ENCODE data around the gene AUTS2.
"Not testable (repeated sequence)": the region's sequence is repeated elsewhere in the genome, so short reads cannot be mapped to it uniquely, and the experiment has no call there.

Gene AUTS2

DNA sequence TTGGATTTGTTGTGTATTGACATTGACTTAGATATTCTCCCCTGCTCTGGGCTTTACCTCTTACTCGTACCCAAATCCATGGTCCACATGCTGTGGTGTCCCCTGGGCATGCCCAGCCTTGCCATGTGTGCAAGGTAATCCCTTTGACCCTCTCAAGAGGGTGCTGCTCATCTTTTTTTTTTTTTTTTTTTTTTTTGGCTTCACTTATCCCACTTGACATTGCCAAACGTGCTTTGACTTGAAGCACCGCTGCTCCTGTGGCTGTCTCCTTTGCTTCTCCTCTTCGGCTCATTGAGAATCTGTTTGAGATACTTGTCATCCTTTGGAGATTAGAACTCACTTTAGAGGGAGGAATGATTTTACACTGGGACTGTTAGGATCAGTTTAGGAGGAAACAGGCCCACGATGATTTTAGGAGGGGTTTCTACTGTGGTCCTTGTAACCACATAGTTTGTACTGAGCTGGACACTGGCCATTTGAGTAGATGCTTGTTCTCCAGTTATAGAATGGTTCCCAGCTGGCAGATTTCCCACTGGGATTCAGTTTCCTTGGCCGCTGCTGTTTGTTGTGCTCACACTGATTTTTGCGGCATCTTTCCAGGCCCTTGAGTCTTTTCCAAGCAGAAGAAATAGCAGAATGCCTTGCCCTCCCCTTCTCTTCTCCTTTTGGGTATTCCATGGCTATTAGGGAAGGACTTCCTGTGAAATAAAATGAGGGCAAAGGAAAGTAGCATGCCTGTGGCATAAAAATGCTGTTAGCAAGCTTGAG, 184.8 kb downstream of the AUTS2 start:
- no peak for DNase-seq (ENCODE audit: low read depth in 1 of 2, low spot score in 1 of 2)

DNA sequence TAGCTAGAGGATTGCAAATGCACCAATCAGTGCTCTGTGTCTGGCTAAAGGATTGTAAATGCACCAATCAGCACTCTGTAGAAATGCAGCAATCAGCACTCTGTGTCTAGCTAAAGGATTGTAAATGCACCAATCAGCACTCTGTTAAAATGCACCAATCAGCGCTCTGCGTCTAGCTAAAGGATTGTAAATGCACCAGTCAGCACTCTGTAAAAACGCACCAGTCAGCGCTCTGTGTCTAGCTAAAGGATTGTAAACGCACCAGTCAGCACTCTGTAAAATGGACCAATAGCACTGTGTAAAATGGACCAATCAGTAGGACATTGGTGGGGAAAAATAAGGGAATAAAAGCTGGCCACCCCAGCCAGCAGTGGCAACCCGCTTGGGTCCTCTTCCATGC, 187.9 kb downstream of the AUTS2 start:
- DNase-seq (ENCODE audit: low read depth in 1 of 2, low spot score in 1 of 2) = not testable (repeated sequence)

DNA sequence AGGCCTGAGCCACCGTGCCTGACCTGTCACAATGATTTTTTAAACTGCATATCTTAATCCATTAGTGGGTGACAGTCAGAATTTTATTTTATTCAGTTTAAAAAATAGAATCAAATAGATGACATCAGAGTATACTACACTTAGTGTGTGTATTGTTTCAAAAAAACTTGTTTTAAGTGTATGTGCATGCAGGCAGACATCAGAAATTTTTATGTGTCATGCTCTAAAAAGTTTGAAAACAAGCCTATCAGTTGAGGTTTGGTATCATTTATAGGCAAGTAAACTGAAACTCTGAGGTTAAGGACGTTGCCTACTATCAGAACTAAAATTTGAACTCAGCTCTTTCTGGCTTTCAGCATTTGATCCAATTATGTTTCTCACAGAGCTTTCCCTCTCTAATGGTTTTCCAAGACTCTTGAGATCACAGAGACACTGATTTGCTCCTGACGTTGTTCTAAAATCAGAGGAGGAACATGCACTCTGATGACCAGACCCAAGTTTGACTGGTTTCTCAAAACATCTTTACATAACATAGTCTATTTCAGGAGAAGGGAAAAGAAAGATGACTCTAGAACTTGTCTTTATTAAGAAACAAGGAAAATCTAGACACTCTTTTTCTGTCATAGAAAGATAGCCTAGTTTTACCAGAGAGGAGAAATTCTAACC, 188.6 kb downstream of the AUTS2 start:
- no peak for DNase-seq (ENCODE audit: low read depth in 1 of 2, low spot score in 1 of 2)

DNA sequence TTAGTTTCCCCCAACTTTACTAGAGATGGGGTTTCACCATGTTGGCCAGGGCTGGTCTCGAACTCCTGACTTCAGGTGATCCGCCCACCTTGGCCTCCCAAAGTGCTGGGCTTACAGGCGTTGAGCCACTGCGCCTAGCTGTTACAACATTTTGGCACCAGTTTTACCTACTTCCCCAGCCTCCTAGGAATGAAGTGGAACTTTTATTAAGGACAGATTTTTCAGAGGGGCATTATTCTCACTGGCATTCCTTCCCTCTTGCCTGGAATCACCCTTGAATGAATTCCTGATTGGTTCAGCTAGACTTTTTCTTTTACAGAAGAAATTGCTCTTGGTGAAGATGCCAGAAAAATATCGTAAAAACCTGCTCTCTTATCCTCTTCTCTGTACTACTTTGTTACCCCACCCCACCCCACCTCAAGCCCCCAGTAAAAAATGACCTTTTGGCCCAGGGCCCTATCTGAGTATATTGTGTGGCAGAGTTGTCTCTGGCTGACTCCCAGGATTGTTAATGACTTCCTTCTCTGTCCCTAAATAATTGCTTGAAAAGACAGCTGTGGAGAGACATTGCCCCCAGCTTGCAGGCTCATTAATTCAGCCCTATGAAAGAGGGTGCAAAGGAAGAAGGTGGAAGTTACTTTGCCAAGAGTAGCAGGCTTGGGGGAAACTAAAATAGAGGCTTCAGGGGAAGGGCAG, 189.6 kb downstream of the AUTS2 start:
- no peak for DNase-seq (ENCODE audit: low read depth in 1 of 2, low spot score in 1 of 2)

DNA sequence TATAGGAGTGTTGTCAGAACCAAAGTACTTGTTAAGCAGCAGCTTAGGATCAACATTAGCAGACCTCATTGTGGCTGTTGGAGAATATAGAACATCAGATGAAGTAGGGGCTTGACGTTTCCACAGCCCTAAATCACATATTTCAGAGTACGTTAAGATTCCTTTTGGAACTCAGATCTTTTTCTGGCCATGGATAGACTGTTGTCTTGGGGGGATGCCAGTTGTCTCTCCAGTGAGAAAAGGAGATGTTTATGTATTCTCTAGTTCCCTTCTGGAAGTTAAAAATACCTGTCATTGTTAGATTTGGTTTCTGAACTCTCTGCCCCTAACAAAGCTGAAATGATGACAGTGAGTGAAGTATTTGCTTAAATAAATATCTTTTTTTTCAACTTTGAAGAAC, 191.3 kb downstream of the AUTS2 start:
- no peak for DNase-seq (ENCODE audit: low read depth in 1 of 2, low spot score in 1 of 2)

DNA sequence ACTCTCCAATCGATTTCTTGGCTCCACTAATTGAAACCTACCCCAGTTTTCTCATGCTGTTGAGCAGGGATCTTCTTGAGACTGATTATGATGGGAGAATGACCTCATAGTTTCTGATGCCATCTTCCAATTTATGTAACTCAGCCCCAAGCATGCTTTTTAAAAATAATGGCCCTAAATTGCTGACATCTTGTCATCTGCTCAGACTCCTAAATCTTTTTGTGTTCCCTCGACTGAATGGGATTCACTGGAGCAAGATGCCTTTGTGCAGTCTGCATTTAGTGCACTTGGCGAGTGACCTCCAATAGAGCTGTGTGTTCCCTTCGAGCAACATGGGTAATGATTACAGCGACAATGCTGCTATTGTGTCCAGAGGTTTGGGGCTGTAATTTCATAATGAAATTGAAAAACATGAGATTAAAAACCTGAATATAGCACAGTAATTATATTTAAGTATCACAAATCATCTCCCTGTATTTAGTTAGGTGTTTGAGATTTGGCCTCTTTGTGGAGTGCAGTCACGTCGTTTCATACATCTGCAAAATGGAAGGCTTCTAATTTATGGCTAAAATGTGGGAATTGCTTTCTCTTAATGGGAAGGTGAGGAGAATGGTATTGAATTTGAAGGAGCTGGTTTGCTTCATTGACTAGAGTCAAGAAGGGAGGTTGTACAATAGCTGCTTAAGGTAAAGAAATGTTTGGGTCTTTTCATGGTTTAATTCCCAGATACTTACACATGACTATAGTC, 192.9 kb downstream of the AUTS2 start:
- no peak for DNase-seq (ENCODE audit: low read depth in 1 of 2, low spot score in 1 of 2)

DNA sequence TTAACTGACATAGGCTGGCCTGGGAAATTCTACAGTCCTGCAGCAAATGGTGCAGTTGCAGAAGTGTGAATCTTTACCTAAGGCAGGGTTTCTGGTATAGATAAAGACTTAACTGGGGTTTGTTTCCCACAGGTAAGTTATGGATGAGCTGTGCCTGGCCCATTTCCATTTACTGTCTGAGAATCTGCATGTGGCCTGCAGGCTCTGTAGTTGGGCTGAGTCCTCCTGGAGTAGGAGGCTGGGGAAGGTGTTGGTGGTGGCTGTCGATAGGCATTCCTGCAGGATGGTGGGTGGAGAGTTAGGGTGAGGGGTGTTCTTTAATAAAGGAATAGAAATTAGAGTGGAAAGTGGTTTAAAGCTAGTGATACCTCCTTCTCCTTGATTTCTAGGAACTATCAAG, 193.5 kb downstream of the AUTS2 start:
- no peak for DNase-seq (ENCODE audit: low read depth in 1 of 2, low spot score in 1 of 2)

DNA sequence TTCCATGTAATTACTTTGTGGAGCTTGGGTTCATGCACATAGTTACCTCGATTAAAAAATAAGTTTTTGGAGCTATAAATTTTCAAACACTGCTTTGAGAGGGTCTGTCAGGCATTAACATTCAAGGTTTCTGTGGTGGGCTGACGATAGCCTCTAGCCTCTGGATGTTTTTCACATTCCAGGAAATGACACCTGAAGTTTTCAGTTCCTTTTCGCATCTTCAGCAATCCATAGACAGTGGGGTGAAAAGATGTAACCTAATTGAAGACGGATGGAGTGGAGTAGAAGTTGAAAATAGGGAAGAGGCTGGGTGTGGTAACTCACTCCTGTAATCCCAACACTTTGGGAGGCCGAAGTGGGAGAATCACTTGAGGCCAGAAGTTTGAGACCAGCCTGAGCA, 197.7 kb downstream of the AUTS2 start:
- no peak for DNase-seq (ENCODE audit: low read depth in 1 of 2, low spot score in 1 of 2)

DNA sequence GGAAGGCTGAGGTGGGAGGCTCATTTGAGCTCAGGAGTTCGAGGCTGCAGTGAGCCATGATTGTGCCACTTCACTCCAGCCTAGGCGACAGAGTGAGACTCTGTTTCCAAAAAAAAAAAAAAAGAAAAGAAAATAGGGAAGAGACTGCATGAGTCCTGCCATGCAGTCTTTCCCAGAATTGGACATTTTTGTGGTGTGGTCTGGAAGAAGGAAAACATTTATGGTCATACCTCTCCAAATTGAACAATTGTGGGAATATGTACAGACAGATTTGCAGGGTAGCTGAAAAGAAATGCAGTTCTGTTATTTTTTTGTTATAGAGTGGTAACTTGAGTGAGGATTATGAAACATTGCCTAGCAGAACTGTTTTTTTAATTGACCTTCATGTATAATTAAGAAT, 198.1 kb downstream of the AUTS2 start:
- no peak for DNase-seq (ENCODE audit: low read depth in 1 of 2, low spot score in 1 of 2)

DNA sequence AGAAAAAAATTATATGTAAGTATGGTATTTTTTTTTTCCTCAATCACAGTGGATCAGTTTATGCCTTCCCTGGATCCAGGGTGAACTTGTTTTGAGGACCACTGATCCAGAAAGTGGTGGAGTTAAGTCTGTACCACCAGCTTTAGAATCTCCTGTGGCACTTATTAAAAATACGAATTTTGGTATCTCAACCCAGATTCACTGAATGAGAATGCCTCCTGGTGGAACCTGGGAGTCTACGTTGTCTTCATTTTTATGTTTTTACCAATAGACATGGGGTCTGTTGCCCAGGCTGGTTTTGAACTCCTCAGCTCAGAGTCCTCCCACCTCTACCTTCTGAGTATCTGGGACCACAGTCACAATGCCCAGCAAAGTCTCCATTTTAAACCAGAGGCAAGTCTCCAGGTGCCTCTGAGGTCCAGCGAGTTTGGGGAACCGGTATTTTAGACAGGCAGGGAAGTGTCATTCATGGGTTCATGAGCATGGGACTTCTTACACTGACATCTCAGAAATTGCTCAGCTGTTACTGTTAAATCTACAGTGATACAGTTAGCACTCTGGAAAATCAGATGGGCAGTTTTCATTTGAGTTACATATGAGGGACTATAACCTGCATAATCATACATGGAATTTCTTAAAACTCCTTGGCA, 200.9 kb downstream of the AUTS2 start:
- no peak for DNase-seq (ENCODE audit: low read depth in 1 of 2, low spot score in 1 of 2)

DNA sequence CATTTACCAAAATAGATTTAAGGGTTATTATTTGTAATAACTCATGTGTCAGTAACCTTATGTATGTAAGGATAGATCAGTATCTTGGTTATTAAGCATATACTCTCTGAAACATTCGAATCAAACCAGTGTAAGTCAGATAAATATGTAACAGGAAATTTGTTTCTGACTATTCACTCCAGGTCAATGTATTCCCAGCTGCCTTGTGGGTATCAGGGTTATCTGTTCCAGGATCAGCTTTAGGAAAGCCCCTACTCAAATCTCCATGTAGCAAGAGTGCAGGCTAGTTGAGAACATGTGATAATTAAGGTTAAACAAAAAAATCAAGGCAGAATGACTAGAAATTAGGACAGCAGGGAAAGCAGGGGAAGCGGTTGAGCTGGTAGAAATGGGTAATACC, 201.7 kb downstream of the AUTS2 start:
- DNase-seq (ENCODE audit: low read depth in 1 of 2, low spot score in 1 of 2) = no peak

DNA sequence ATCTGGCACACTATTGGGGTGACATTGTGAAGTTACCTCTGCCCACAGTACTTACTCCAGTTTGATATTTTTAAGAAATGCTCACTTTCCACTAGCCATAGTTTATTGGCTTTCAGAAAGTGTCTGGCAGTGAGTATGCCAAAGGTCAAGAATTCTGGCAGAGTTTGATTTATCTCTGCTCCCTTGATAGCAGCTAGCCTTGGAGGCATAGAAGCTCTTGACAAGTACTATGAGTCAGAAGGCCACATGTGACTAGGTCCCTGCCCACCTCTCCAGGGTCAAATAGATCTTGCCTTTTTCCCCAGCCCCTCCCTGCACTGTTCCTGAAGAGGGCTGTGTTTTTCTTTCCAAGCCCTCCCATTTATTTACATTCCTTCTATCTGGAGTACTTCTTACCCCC, 202.2 kb downstream of the AUTS2 start:
- no peak for DNase-seq (ENCODE audit: low read depth in 1 of 2, low spot score in 1 of 2)

DNA sequence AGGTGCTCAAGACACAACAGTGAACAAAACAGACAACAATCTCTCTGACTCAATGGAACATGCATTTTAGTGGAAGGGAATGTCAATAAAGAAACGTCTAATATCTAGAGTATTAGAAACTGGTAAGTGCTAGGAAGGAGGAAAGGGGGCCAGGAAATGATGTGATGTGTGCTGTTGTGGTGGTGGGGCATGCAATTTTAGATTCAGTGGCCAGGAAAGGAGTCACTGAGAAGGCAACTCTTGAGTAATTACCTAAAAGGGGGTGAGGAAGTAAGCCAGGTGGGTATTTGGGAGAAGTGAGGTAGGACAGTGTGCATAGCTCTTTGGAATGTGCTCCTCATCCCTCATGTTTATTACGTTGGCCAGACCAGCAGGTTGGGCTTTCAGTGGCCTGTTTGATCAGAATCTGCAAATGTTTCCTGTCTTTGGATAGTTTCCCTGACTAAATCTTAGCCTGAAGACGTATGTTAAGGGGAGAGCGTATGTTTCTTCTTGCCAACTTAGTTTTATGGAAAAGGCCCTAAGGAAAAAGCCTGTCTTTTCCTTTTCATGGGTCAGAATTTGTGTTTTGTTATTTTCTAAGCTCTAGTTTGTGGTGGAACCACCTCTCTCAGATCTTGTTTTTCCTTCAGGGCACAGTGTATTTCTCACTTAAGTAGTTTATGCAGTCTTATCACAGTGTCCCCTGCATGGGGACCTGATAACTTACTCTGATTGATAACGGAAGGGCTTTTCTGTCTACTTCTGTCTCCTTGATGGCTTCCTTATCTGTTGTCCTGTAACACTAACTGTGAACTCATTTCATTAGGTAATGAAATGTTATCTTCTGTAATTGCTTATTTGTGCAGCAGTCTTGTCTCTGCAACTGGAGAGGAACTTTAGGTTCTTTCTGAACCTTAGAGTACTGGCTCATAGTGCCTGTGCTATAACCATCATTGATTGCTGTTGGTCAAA, 203.7 kb downstream of the AUTS2 start:
- no peak for DNase-seq (ENCODE audit: low read depth in 1 of 2, low spot score in 1 of 2)

DNA sequence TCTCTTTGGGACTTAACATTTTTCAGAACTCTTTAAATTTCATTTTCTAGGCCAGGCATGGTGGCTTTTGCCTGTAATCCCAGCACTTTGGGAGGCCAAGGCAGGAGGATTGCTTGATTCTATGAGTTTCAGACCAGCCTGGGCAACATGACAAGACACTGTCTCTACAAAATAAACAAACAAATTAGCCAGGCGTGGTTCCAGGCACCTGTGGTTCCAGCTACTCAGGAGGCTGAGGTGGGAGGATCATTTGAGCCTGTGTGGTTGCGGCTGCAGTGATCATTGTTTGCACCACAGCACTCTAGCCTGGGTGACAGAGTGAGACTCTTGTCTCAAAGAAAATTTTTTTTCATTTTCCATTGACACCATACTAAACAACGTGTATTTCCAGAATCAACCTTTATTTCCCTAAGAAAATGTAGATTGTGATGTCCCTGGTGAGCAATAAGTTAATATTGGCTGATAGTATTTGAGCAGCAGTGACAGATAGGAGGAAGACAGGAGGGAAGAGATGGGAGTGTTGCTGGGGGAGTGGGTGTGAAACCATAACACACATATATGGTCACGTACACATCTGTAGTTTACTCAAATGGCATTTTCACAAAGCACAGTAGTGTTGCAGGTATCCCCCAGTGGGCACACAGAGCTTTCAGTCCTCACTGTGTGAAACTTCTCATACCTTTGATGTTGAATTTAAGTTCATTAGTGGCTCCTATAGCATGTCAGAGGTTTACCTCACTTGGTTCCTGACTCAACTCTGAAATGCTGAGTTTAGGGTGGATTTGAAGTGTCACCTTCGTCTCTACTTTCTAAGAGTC, 205.6 kb downstream of the AUTS2 start:
- DNase-seq (ENCODE audit: low read depth in 1 of 2, low spot score in 1 of 2) = no peak

DNA sequence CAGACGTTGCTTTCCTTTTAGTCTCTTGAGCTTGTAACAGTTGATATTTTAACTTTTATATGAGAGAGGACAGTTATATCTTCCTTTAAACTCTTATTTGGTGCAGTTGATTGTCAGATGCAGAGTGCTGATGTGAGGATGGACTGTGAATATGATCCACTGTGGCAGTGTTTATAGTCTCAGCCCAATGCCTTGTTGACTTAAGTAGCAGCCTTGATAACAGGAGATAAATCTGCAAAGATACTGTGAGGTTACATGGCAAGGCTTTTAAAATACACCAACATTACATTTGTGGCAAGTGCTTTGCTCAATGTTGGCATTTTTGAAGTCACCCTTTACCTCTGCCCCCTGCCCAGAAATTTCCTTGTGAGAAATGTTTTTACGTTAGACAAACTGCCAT, 206.7 kb downstream of the AUTS2 start:
- DNase-seq (ENCODE audit: low read depth in 1 of 2, low spot score in 1 of 2) = no peak

DNA sequence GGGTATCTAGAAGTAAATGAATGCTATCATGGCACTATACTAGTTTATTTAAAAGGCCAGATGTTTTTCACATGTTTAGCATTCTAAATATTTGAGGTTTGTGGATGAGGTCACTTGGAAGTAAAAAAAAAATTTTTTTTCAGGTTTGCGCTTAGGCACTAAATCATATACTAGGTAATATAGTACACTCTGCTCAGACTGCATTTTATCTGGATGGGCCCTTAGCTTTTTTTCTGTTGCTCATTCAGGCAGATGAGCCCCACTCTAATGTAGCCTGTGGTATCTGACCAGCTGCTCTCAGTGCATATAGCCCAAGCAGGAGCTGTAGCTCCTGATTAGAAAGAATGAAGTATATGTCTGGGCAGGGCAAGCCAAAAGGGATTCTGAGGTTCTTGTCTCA, 210.1 kb downstream of the AUTS2 start:
- DNase-seq (ENCODE audit: low read depth in 1 of 2, low spot score in 1 of 2) = no peak

DNA sequence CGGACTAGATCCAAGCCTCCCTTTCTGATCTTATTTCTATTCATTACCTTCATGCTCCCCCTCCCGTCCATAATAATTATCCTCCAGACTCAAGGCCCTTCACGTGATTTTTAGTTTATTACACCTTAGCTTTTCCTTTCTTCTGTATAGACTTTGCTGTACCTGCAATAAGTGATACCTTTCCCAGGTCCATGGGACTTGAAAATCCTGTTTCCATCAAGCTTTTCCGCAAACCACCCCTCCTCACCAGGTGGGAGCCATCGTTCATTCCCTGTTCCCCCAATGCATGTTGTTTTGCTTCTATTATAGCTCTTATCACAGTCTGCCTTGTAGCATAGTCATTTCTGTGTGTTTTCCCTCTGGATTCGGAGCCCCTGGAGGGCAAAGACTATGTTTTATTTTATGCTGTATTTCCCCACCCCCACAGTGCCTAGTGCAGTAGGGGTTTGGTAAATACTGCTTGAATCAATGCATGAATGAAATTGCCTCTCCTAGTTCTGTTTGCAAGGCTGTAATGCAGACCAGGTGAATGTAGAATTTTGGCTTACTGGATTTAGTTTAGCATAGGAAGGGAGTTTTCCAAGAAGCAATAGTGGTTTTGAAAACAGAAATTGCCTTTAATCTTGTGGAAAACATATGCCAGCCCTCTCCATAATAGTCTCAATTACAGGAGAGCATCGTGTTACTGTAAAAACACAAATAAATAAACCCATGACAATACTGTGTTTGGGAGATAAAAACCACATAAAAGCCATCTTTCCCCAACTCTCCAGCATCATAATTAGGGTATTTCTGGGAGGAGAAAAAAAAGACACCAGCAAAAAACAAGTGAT, 213.4 kb downstream of the AUTS2 start:
- DNase-seq (ENCODE audit: low read depth in 1 of 2, low spot score in 1 of 2) = no peak

DNA sequence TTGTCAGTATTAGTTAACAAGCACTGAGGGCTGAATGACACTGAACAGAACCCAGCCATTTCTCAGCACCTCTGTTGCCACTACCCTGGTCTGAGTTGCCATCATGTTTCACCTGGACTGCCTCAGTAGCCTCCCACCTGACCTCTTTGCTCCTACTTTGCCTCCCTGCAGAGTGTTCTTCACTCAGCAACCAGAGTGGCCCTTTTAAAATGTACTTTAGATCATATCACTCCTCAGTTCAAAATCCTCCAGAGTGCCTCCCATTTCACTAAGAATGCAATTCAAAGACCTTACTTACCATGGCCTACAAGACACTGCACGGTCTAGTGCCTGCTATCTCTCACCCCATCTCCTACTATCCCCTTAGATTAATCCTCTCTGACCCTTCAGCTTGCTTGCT, 214.5 kb downstream of the AUTS2 start:
- DNase-seq (ENCODE audit: low read depth in 1 of 2, low spot score in 1 of 2) = no peak
